Chondrocyte (in vitro differentiated cells): ENCODE measurements around the gene STARD10. TPM values are rescaled to one million over a fixed set of nuclear protein-coding genes. Genes with fewer than 3 reads are reported as not detected.
"Not testable (repeated sequence)": the region's sequence is repeated elsewhere in the genome, so short reads cannot be mapped to it uniquely, and the experiment has no call there.

ENCODE experiments used
- DNase-seq: peaks from one replicate; pipeline ENCODE4 v3.0.0; 2021; ENCODE audit warnings: mixed read lengths, low spot score
- H3K27ac Mint-ChIP-seq: one replicate; pipeline ENCODE4 v1.8.0; 2021; ENCODE audit warnings: mild to moderate bottlenecking, moderate library complexity, mixed read lengths; ENCODE audit not compliant: unreplicated experiment
- H3K27me3 Mint-ChIP-seq: 2 replicates; pipeline ENCODE4 v1.8.0; 2021; ENCODE audit warnings: low read depth, mixed read lengths
- H3K36me3 Mint-ChIP-seq: 2 replicates; pipeline ENCODE4 v1.8.0; 2021; ENCODE audit warnings: low read depth, mixed read lengths
- H3K4me1 Mint-ChIP-seq: 2 replicates; pipeline ENCODE4 v1.8.0; 2021; ENCODE audit warnings: low read depth, mild to moderate bottlenecking, mixed read lengths
- H3K4me3 Mint-ChIP-seq: one replicate; pipeline ENCODE4 v1.8.0; 2021; ENCODE audit warnings: mild to moderate bottlenecking, moderate library complexity, mixed read lengths; ENCODE audit not compliant: unreplicated experiment
- H3K9me3 Mint-ChIP-seq: 2 replicates; pipeline ENCODE4 v1.8.0; 2021; ENCODE audit warnings: low read depth, mixed read lengths
- total RNA-seq: library from RNA; stranded (reverse); gene quantifications from 3 replicates; pipeline ENCODE4 v1.2.1, GENCODE V29; 2021
- TF ChIP-seq, protein P1 (sequence below): fragments of 200-600 bp; sonication (generic); IDR thresholded peaks from 2 replicates; pipeline ENCODE4 v1.5.0; 2021; ENCODE audit warnings: antibody characterized with exemption, mild to moderate bottlenecking, moderate library complexity

Gene STARD10
- total RNA-seq, 1 donor from 2014 or later, result 79.4 TPM

DNA sequence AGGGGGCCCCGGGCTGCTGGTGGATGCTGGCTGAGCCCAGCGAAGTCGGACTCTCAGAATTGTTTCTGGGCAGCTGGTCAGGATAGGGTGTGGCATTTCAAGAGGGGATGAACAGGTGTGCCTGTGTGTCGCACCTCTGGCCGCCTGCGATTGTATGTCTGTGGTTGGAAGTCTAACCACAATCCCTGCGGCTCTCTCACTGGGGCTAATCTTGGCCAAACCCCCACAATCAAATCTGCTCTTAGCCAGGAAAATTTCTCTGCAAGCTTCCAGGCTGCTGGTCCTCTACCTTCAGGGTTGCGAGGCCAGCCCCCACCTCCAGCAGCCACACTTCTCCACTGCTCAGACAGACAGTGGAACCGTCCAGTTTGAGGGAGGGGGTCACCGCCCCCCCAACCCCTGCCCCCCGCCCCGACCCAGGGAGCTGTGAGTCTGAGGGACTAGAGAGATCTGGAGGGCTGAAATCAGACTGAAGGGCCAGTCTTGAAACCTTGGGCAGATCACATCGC, 21.3 kb upstream of the STARD10 start:
- TF ChIP-seq, protein P1, sequence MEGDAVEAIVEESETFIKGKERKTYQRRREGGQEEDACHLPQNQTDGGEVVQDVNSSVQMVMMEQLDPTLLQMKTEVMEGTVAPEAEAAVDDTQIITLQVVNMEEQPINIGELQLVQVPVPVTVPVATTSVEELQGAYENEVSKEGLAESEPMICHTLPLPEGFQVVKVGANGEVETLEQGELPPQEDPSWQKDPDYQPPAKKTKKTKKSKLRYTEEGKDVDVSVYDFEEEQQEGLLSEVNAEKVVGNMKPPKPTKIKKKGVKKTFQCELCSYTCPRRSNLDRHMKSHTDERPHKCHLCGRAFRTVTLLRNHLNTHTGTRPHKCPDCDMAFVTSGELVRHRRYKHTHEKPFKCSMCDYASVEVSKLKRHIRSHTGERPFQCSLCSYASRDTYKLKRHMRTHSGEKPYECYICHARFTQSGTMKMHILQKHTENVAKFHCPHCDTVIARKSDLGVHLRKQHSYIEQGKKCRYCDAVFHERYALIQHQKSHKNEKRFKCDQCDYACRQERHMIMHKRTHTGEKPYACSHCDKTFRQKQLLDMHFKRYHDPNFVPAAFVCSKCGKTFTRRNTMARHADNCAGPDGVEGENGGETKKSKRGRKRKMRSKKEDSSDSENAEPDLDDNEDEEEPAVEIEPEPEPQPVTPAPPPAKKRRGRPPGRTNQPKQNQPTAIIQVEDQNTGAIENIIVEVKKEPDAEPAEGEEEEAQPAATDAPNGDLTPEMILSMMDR, result peak; percentile 3
- Mint-ChIP-seq H3K27ac (peak overlapping the region; percentile 93), H3K4me1 (peaks cover 40% of the 10 kb centered on the region), H3K9me3 (no peaks in the 10 kb centered on the region), H3K36me3 (peaks cover 9% of the 10 kb centered on the region), H3K27me3 (no peaks in the 10 kb centered on the region), H3K4me3 (peak overlapping the region; percentile 93)
- no peak for DNase-seq

GRCh38 chr11:72814286-72815109, 20.7 kb upstream of the STARD10 start, which contains the start of gene ATG16L2:
TSS of gene ATG16L2 (plus strand) at chr11:72814411. CDS start at chr11:72814446, 35 bp downstream.
- peaks cover 39% of the 10 kb centered on the region for H3K4me1 Mint-ChIP-seq
- no peaks in the 10 kb centered on the region for H3K27me3 Mint-ChIP-seq
- H3K27ac Mint-ChIP-seq, result peak within 1 kb of the TSS; percentile 95
- TF ChIP-seq, protein P1, result peak; percentile 49
- DNase-seq, result peak; percentile 94
- H3K9me3 Mint-ChIP-seq, result no peaks in the 10 kb centered on the region
- peak within 1 kb of the TSS; percentile 93 for H3K4me3 Mint-ChIP-seq
- peaks cover 9% of the 10 kb centered on the region for H3K36me3 Mint-ChIP-seq

- no peaks in the 10 kb centered on the region for H3K9me3 Mint-ChIP-seq
- H3K27ac Mint-ChIP-seq, result peak overlapping the region; percentile 95
- peaks cover 39% of the 10 kb centered on the region for H3K4me1 Mint-ChIP-seq
- peak; percentile 95 for DNase-seq
- H3K4me3 Mint-ChIP-seq, result peak overlapping the region; percentile 90
- TF ChIP-seq, protein P1, result no peak
- H3K36me3 Mint-ChIP-seq, result peaks cover 10% of the 10 kb centered on the region
- H3K27me3 Mint-ChIP-seq, result no peaks in the 10 kb centered on the region
Measured at GRCh38 chr11:72813740-72814285, 20.0 kb upstream of the STARD10 start.

DNA sequence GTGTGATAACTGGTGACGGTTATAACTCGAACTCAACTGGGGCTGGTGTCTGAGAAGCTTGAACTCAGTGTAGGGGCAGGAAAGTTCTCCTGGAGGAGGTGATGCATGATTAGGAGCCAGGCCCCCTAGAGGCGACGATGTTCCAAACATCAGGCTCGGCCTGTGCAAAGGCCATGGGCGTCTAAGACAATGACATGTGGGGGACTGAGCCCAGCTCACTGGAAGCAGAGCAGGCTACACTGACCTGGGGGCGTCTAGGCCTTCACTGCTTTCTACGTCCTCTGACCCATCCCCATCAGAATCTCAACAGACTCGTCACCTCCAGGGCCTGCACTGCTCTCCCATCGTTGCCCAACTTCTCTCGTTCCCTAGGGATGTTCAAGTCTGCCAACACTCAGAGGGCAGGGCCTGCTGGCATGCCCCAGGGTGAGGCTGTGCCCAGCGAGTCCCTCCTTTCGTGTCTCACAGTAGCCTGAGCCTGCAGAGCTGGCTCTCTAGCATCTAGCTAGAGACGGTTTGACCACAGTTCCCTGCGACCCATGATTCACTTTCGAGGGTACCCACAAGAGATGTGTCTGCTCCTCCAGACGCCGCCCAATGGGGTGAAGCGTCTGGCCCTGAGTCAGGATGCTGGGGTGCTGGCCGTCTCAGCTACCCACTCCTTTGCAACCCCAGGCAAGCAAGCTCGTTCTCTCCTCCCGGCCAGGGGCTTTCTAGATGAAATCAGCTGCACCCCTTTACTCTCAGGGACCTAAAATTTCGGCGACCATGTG, 19.3 kb upstream of the STARD10 start:
- H3K4me1 Mint-ChIP-seq, result peaks cover 44% of the 10 kb centered on the region
- TF ChIP-seq, protein P1, result peak; percentile 76
- no peak for DNase-seq
- peak overlapping the region; percentile 90 for H3K4me3 Mint-ChIP-seq
- H3K27ac Mint-ChIP-seq, result peak overlapping the region; percentile 95
- no peaks in the 10 kb centered on the region for H3K27me3 Mint-ChIP-seq
- peaks cover 7% of the 10 kb centered on the region for H3K36me3 Mint-ChIP-seq
- no peaks in the 10 kb centered on the region for H3K9me3 Mint-ChIP-seq

DNA sequence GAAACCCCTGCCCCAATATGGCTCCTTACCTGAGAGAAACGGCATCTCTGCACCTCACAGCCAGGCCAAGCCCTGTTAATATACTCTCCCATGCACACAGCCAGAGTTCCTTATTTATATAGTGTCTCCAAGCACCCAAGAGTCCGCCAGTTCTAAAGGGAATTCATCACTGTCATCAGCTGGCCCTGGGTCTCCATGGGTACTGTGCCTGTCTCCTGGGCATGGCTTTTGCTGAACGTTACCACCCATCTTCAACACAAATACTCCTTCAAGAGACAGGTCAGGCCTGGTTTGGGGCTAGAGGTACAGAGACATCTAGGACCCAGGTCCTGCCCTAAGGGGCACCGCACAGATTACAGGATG, 18.7 kb upstream of the STARD10 start:
- no peak for DNase-seq
- H3K4me3 Mint-ChIP-seq, result peak overlapping the region; percentile 90
- peak overlapping the region; percentile 95 for H3K27ac Mint-ChIP-seq
- H3K9me3 Mint-ChIP-seq, result no peaks in the 10 kb centered on the region
- TF ChIP-seq, protein P1, result no peak
- H3K27me3 Mint-ChIP-seq, result no peaks in the 10 kb centered on the region
- peaks cover 5% of the 10 kb centered on the region for H3K36me3 Mint-ChIP-seq
- H3K4me1 Mint-ChIP-seq, result peaks cover 46% of the 10 kb centered on the region

GRCh38 chr11:72811686-72812085, 17.8 kb upstream of the STARD10 start:
- not testable (repeated sequence) for H3K4me3 Mint-ChIP-seq, DNase-seq, H3K27me3 Mint-ChIP-seq, H3K36me3 Mint-ChIP-seq, H3K9me3 Mint-ChIP-seq
- H3K27ac Mint-ChIP-seq, result peak overlapping the region; percentile 8
- H3K4me1 Mint-ChIP-seq, result peaks cover 54% of the 10 kb centered on the region
